ENCODE results near the gene ZNF787. TPM values are rescaled to one million over a fixed set of nuclear protein-coding genes. Genes with fewer than 3 reads are reported as not detected.
A peak's percentile ranks its signal among the peaks of the same experiment; 100 is the strongest.

The ZNF787 gene
- polyA plus RNA-seq, 2 of the 4 experiments (the other 2 are of a cell fraction), result 12.5 to 35.1 TPM

GRCh38 chr19:56071151-56071550 is 49.9 kb downstream of the ZNF787 start:
- WGBS (ENCODE audit: missing lambda C conversion rate), result 33% methylated on average over 4 of the region's 4 CpGs
- ChIA-PET POLR2A (no interaction called here), CTCF (interaction anchor here (0.6 to 3.2 kb wide), 6 partner anchors 13 to 262 kb away, joined by 3 to 16 read pairs (median 4); no protein-coding TSS in a partner anchor)
- H3K9me3 ChIP-seq, result peaks cover 10% of the 10 kb centered on the region; the same call in 1 of the 3 replicates
- no peak for DNase-seq (ENCODE audit: low read depth in 1 of 2, low spot score in 1 of 2)
- no peak overlapping the region for H3K27ac ChIP-seq
- H3K4me1 ChIP-seq, result no peaks in the 10 kb centered on the region
- H3K4me2 ChIP-seq, result no peak overlapping the region
- H3K4me3 ChIP-seq, result no peak overlapping the region
- no peak for FAIRE-seq
- TF ChIP-seq FOXS1 (CRISPR knock-in tag; IDR thresholded peaks at IDR 0.05) (no peak), ZSCAN20 (CRISPR knock-in tag; IDR thresholded peaks at IDR 0.05) (no peak), CTCF (IDR thresholded peaks at IDR 0.05) (0 out of 3 replicates have a peak, but pooled peaks have one; percentile 13), RAD21 (conservative IDR thresholded peaks at IDR 0.05 in 1 of 2, IDR thresholded peaks at IDR 0.05 in 1 of 2) (peak in 1 of 2 experiments; percentile 33; a peak in 2 of 5 replicates), FOSB (CRISPR knock-in tag; IDR thresholded peaks at IDR 0.05) (no peak), RARB (CRISPR knock-in tag; IDR thresholded peaks at IDR 0.05) (no peak), RCOR1 (IDR thresholded peaks at IDR 0.05; ENCODE audit: low read depth, low read length) (no peak), ATOH8 (CRISPR knock-in tag; IDR thresholded peaks at IDR 0.05; ENCODE audit: low read depth) (no peak), HDAC2 (IDR thresholded peaks at IDR 0.05) (no peak), EHF (CRISPR knock-in tag; IDR thresholded peaks at IDR 0.05) (no peak), GATA3 (IDR thresholded peaks at IDR 0.05; ENCODE audit: borderline replicate concordance) (no peak), EP300 (IDR thresholded peaks at IDR 0.05) (no peak), REST (IDR thresholded peaks at IDR 0.05) (no peak)
- ATAC-seq, result peak in 1 of 2 experiments; percentile 42; a peak in 3 of 6 replicates

GRCh38 chr19:56069642-56070041 is 51.5 kb downstream of the ZNF787 start:
- POLR2A ChIA-PET, result no interaction called here
- Histone ChIP-seq H3K27ac (no peak overlapping the region), H3K4me1 (no peaks in the 10 kb centered on the region), H3K4me3 (no peak overlapping the region), H3K4me2 (no peak overlapping the region), H3K9me3 (peaks cover 9% of the 10 kb centered on the region; the same call in 1 of the 3 replicates)
- FAIRE-seq, result no peak
- no peak for ATAC-seq
- CTCF ChIA-PET, result interaction anchor here (3.2 kb wide), 1 partner anchor 264 kb away, joined by 16 read pairs; no protein-coding TSS in a partner anchor
- TF ChIP-seq CEBPB (IDR thresholded peaks at IDR 0.05) (no peak), HOXA7 (CRISPR knock-in tag; IDR thresholded peaks at IDR 0.05) (no peak), NFE2L2 (conservative IDR thresholded peaks at IDR 0.05; ENCODE audit: low read length) (no peak), ESRRA (IDR thresholded peaks at IDR 0.05; ENCODE audit: borderline replicate concordance, low read length) (no peak), JUNB (IDR thresholded peaks at IDR 0.05) (no peak), MAZ (IDR thresholded peaks at IDR 0.05; ENCODE audit: borderline replicate concordance, low read depth, low read length) (no peak), JUN (IDR thresholded peaks at IDR 0.05) (no peak), MYC (IDR thresholded peaks at IDR 0.05; ENCODE audit: borderline replicate concordance, low read length) (no peak), CHD4 (IDR thresholded peaks at IDR 0.05; ENCODE audit: borderline replicate concordance) (no peak), ZC3H11A (IDR thresholded peaks at IDR 0.05) (no peak), CHD2 (IDR thresholded peaks at IDR 0.05; ENCODE audit: low read length, partially characterized antibody) (no peak), PBX3 (IDR thresholded peaks at IDR 0.05) (no peak), EHF (CRISPR knock-in tag; IDR thresholded peaks at IDR 0.05) (no peak), TP53 (CRISPR knock-in tag; IDR thresholded peaks at IDR 0.05) (no peak), FOSB (CRISPR knock-in tag; IDR thresholded peaks at IDR 0.05) (no peak), MAFK (IDR thresholded peaks at IDR 0.05; ENCODE audit: partially characterized antibody) (no peak), USF2 (IDR thresholded peaks at IDR 0.05) (no peak)
- TF ChIP-seq, protein P1, sequence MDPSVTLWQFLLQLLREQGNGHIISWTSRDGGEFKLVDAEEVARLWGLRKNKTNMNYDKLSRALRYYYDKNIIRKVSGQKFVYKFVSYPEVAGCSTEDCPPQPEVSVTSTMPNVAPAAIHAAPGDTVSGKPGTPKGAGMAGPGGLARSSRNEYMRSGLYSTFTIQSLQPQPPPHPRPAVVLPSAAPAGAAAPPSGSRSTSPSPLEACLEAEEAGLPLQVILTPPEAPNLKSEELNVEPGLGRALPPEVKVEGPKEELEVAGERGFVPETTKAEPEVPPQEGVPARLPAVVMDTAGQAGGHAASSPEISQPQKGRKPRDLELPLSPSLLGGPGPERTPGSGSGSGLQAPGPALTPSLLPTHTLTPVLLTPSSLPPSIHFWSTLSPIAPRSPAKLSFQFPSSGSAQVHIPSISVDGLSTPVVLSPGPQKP (IDR thresholded peaks at IDR 0.05; ENCODE audit: low read depth, low read length), result no peak
- DNase-seq (ENCODE audit: low read depth in 1 of 2, low spot score in 1 of 2), result no peak
- 4% methylated on average over 3 of the region's 3 CpGs for WGBS (ENCODE audit: missing lambda C conversion rate)

Measured in A549 (cell line).